ENCODE measurements around the gene PTGFRN. TPM values are rescaled to one million over a fixed set of nuclear protein-coding genes. Genes with fewer than 3 reads are reported as not detected.

The PTGFRN gene
- total and polyA plus RNA-seq, 2 experiments from 2014 or later = 17.4 to 32.7 TPM

DNA sequence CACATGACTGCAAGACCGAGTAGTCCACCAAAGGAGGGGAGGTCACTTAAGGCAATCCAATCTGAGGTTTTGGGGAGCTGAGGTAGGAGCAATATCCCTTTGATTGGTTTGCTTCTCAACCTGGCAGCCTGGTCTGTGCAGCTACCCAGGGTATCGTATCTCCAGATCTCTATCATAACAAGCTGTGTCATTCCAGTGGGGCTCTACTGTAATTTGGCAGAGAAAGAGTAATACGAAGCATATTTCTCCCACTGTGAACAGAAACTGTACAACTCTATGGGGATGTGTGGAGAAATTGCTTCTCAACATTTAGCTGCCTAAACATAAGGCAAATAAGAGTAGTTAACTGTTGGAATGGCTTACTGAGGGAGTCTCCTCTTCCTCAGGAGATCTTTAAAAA is 112.4 kb downstream of the PTGFRN start:
- H3K27ac ChIP-seq (ENCODE audit: low read depth) = no peak overlapping the region
- Mint-ChIP-seq H3K9me3 (no peaks in the 10 kb centered on the region), H3K27me3 (ENCODE audit: insufficient read depth, low read depth, poor library complexity) (peaks cover 2% of the 10 kb centered on the region), H3K27ac (no peak overlapping the region), H3K4me1 (no peaks in the 10 kb centered on the region), H3K4me3 (no peak overlapping the region), H3K36me3 (ENCODE audit: low read depth) (no peaks in the 10 kb centered on the region)
- no peaks in the 10 kb centered on the region for H3K27me3 ChIP-seq (ENCODE audit: insufficient read depth)
- no peak overlapping the region for H3K4me2 ChIP-seq
- DNase-seq (ENCODE audit: low spot score) (no peak), ATAC-seq (no peak)
- TF ChIP-seq NANOG (IDR thresholded peaks at IDR 0.05; ENCODE audit: borderline replicate concordance) = no peak
- TF ChIP-seq ZNF114 (CRISPR knock-in tag; IDR thresholded peaks at IDR 0.05) = no peak
- TF ChIP-seq STAT1 (IDR thresholded peaks at IDR 0.05; ENCODE audit: unreplicated experiment) = no peak
- TF ChIP-seq, protein P1, sequence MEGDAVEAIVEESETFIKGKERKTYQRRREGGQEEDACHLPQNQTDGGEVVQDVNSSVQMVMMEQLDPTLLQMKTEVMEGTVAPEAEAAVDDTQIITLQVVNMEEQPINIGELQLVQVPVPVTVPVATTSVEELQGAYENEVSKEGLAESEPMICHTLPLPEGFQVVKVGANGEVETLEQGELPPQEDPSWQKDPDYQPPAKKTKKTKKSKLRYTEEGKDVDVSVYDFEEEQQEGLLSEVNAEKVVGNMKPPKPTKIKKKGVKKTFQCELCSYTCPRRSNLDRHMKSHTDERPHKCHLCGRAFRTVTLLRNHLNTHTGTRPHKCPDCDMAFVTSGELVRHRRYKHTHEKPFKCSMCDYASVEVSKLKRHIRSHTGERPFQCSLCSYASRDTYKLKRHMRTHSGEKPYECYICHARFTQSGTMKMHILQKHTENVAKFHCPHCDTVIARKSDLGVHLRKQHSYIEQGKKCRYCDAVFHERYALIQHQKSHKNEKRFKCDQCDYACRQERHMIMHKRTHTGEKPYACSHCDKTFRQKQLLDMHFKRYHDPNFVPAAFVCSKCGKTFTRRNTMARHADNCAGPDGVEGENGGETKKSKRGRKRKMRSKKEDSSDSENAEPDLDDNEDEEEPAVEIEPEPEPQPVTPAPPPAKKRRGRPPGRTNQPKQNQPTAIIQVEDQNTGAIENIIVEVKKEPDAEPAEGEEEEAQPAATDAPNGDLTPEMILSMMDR (conservative IDR thresholded peaks at IDR 0.05; ENCODE audit: low read depth in 2 of 2) = no peak
- TF ChIP-seq, protein P2, sequence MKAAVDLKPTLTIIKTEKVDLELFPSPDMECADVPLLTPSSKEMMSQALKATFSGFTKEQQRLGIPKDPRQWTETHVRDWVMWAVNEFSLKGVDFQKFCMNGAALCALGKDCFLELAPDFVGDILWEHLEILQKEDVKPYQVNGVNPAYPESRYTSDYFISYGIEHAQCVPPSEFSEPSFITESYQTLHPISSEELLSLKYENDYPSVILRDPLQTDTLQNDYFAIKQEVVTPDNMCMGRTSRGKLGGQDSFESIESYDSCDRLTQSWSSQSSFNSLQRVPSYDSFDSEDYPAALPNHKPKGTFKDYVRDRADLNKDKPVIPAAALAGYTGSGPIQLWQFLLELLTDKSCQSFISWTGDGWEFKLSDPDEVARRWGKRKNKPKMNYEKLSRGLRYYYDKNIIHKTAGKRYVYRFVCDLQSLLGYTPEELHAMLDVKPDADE (IDR thresholded peaks at IDR 0.05) = no peak
- 0 out of 2 replicates have a peak, but pooled peaks cover 9% of the 10 kb centered on the region for H3K9me2 ChIP-seq (ENCODE audit: insufficient read depth)
- H3K4me3 ChIP-seq = no peak overlapping the region
- H2AFZ ChIP-seq = no peak overlapping the region
- H3K4me1 ChIP-seq (ENCODE audit: insufficient read depth) = no peaks in the 10 kb centered on the region
- no peaks in the 10 kb centered on the region for H3K36me3 ChIP-seq (ENCODE audit: insufficient read depth)
- H3F3A ChIP-seq (replicated peaks; ENCODE audit: low read depth) = no peaks in the 10 kb centered on the region
- no peaks in the 10 kb centered on the region for H3K79me2 ChIP-seq (replicated peaks; ENCODE audit: insufficient read depth)
- H4K20me1 ChIP-seq (replicated peaks; ENCODE audit: insufficient read depth) = no peaks in the 10 kb centered on the region

DNA sequence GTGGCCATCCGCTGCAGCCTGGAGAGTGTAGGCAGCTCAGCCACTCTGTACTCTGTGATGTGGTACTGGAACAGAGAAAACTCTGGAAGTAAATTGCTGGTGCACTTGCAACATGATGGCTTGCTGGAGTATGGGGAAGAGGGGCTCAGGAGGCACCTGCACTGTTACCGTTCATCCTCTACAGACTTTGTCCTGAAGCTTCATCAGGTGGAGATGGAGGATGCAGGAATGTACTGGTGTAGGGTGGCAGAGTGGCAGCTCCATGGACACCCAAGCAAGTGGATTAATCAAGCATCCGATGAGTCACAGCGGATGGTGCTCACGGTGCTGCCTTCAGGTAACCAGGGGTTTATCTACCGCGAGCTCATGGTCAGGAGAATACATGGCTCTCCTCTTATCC is 115.9 kb downstream of the PTGFRN start:
- Histone ChIP-seq H3K4me3 (no peak overlapping the region), H3K27ac (ENCODE audit: low read depth) (no peak overlapping the region), H3K27me3 (ENCODE audit: insufficient read depth) (no peaks in the 10 kb centered on the region), H3K36me3 (ENCODE audit: insufficient read depth) (no peaks in the 10 kb centered on the region), H4K20me1 (replicated peaks; ENCODE audit: insufficient read depth) (no peaks in the 10 kb centered on the region), H3K79me2 (replicated peaks; ENCODE audit: insufficient read depth) (no peaks in the 10 kb centered on the region), H3F3A (replicated peaks; ENCODE audit: low read depth) (no peaks in the 10 kb centered on the region), H3K9me2 (ENCODE audit: insufficient read depth) (0 out of 2 replicates have a peak, but pooled peaks cover 5% of the 10 kb centered on the region), H3K4me2 (no peak overlapping the region), H2AFZ (no peak overlapping the region), H3K4me1 (ENCODE audit: insufficient read depth) (no peaks in the 10 kb centered on the region)
- DNase-seq (ENCODE audit: low spot score) (no peak), ATAC-seq (no peak)
- Mint-ChIP-seq H3K4me1 (no peaks in the 10 kb centered on the region), H3K27me3 (ENCODE audit: insufficient read depth, low read depth, poor library complexity) (no peaks in the 10 kb centered on the region), H3K27ac (no peak overlapping the region), H3K9me3 (no peaks in the 10 kb centered on the region), H3K36me3 (ENCODE audit: low read depth) (no peaks in the 10 kb centered on the region), H3K4me3 (no peak overlapping the region)
- TF ChIP-seq EZH2phosphoT487 (IDR thresholded peaks at IDR 0.05; ENCODE audit: unreplicated experiment) (no peak), JUNB (IDR thresholded peaks at IDR 0.05; ENCODE audit: unreplicated experiment) (no peak), CREB1 (CRISPR knock-in tag; IDR thresholded peaks at IDR 0.05; ENCODE audit: low read depth) (no peak), ZNF114 (CRISPR knock-in tag; IDR thresholded peaks at IDR 0.05) (no peak)
- TF ChIP-seq, protein P3, sequence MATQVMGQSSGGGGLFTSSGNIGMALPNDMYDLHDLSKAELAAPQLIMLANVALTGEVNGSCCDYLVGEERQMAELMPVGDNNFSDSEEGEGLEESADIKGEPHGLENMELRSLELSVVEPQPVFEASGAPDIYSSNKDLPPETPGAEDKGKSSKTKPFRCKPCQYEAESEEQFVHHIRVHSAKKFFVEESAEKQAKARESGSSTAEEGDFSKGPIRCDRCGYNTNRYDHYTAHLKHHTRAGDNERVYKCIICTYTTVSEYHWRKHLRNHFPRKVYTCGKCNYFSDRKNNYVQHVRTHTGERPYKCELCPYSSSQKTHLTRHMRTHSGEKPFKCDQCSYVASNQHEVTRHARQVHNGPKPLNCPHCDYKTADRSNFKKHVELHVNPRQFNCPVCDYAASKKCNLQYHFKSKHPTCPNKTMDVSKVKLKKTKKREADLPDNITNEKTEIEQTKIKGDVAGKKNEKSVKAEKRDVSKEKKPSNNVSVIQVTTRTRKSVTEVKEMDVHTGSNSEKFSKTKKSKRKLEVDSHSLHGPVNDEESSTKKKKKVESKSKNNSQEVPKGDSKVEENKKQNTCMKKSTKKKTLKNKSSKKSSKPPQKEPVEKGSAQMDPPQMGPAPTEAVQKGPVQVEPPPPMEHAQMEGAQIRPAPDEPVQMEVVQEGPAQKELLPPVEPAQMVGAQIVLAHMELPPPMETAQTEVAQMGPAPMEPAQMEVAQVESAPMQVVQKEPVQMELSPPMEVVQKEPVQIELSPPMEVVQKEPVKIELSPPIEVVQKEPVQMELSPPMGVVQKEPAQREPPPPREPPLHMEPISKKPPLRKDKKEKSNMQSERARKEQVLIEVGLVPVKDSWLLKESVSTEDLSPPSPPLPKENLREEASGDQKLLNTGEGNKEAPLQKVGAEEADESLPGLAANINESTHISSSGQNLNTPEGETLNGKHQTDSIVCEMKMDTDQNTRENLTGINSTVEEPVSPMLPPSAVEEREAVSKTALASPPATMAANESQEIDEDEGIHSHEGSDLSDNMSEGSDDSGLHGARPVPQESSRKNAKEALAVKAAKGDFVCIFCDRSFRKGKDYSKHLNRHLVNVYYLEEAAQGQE (IDR thresholded peaks at IDR 0.05; ENCODE audit: unreplicated experiment) = no peak
- TF ChIP-seq, protein P2 (IDR thresholded peaks at IDR 0.05) = no peak
